ENCODE results near the gene GGACT.
A peak's percentile ranks its signal among the peaks of the same experiment; 100 is the strongest.

Gene GGACT

GRCh38 chr13:100510208-100510957 is 78.2 kb downstream of the GGACT start:
- no peak for DNase-seq

- no peak for DNase-seq
These were observed 79.6 kb downstream of the GGACT start for GRCh38 chr13:100508996-100509395.

GRCh38 chr13:100508455-100508854 is 80.1 kb downstream of the GGACT start:
- DNase-seq: no peak

GRCh38 chr13:100506600-100507422 is 81.8 kb downstream of the GGACT start:
- no peak for DNase-seq

- DNase-seq: peak; percentile 15 to 27
These were observed 82.4 kb downstream of the GGACT start for GRCh38 chr13:100506154-100506553.

GRCh38 chr13:100503622-100504021 is 85.0 kb downstream of the GGACT start:
- no peak for DNase-seq

- DNase-seq: no peak
These were observed 86.1 kb downstream of the GGACT start for GRCh38 chr13:100502446-100502845.

GRCh38 chr13:100497389-100497788 is 91.2 kb downstream of the GGACT start:
- DNase-seq: no peak

- DNase-seq: no peak
These were observed 93.1 kb downstream of the GGACT start for GRCh38 chr13:100495455-100495854.

GRCh38 chr13:100493418-100493817 is 95.2 kb downstream of the GGACT start:
- DNase-seq: no peak

- DNase-seq: no peak
These were observed 97.3 kb downstream of the GGACT start for GRCh38 chr13:100491164-100491842.

- DNase-seq: no peak
These were observed 97.9 kb downstream of the GGACT start for GRCh38 chr13:100490692-100491091.

GRCh38 chr13:100485265-100485664 is 103.3 kb downstream of the GGACT start:
- DNase-seq: no peak

GRCh38 chr13:100484702-100485101 is 103.9 kb downstream of the GGACT start:
- no peak for DNase-seq

- no peak for DNase-seq
These were observed 104.7 kb downstream of the GGACT start for GRCh38 chr13:100483841-100484381.

- no peak for DNase-seq
These were observed 105.5 kb downstream of the GGACT start for GRCh38 chr13:100483139-100483538.

GRCh38 chr13:100480676-100481075 is 107.9 kb downstream of the GGACT start:
- DNase-seq: no peak
